ENCODE measurements around the gene KSR1. TPM values are rescaled to one million over a fixed set of nuclear protein-coding genes. Genes with fewer than 3 reads are reported as not detected.

The KSR1 gene
- total RNA-seq, 1 donor from 2014 or later = 25.6 TPM

DNA sequence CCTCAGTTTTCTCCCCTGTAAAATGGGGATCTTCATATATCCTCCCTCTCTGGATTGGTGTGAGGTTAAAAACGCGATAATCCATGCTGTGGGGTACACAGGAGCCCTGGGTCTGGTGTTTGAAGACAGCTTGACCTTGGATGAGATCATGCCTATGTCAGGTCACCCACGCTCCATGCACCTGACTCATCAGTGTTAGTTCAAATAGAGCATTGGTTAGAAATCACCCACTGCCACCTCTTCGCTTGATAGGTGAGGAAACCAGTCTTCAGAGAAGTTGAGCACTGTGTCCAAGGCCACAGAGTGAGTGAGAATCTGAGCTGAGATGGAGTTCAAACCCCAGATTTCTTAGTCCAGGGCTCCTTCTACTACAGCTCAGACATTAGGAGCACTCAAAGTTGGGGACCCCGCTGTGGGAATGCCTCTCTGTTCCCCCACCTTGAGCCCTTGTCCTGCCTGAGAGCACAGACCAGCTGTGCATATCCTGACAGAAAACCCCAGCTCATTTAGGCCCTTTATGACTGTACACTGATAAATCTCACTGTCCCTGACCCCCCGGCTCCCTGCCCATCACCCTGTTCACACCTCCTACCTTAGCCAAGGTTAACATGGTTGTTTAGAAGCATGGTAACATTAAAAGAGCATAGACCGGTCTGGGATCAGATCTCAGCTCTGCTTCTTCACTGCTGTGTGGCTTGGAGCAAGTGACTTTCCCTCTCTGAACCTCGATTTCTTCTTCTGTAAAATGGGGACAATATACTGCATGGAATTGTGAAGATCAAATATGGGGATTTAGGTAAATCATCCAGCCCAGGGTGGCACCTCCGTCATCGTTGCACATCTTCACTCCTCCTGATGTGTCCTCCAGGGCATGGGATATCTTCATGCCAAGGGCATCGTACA lies 152.3 kb downstream of the KSR1 start:
- no peak overlapping the region for H3K9ac ChIP-seq (ENCODE audit: low read depth in 1 of 3, low read length in 3 of 3)
- no peaks in the 10 kb centered on the region for H3K9me3 ChIP-seq (ENCODE audit: control insufficient read depth in 3 of 3, low read length in 3 of 3)
- no peak overlapping the region for H3K4me3 ChIP-seq (ENCODE audit: low read length in 3 of 3)
- peaks cover 0 to 5% (median 0%) of the 10 kb centered on the region in 3 donors for H3K4me1 ChIP-seq (ENCODE audit: control insufficient read depth in 3 of 3, insufficient read depth in 3 of 3, low read length in 3 of 3)
- H3K27me3 ChIP-seq (ENCODE audit: control insufficient read depth in 3 of 3, insufficient read depth in 3 of 3, low read length in 3 of 3) = no peaks in the 10 kb centered on the region
- H3K36me3 ChIP-seq (ENCODE audit: control insufficient read depth in 3 of 3, insufficient read depth in 3 of 3, low read length in 3 of 3) = peaks cover 85 to 94% (median 90%) of the 10 kb centered on the region in 3 donors
- no peak overlapping the region for H3K27ac ChIP-seq (ENCODE audit: low read depth, low read length)

DNA sequence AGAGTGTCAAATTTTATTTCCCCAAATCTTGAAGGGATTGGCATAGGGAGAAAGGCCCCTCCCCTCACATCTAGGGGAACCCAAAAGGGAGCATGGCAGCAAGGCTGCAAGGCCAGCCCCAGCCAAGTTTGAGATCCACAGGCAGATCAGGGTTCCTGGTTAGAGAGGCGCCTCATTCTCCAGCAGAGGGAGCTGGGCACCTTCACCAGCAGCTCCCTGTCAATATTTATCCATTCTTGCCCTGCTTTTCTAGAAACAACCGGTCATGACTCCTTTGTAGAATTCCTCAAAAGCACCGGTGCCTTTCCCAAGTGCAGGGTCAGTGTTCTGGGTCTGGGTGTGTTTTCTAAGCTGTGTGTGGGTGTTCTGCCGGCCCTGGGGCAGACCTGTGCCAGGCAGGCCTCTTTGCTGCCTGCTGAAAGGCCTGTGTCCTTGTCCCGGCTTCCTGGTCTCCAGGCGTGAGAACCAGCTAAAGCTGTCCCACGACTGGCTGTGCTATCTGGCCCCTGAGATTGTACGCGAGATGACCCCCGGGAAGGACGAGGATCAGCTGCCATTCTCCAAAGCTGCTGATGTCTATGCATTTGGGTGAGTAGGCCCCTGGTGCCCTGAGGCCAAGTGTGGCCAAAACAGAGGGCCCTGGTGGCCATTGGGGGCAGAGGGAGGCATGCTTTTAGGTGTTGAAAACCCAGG lies 153.5 kb downstream of the KSR1 start:
- H3K4me3 ChIP-seq (ENCODE audit: low read length in 3 of 3) = no peak overlapping the region

DNA sequence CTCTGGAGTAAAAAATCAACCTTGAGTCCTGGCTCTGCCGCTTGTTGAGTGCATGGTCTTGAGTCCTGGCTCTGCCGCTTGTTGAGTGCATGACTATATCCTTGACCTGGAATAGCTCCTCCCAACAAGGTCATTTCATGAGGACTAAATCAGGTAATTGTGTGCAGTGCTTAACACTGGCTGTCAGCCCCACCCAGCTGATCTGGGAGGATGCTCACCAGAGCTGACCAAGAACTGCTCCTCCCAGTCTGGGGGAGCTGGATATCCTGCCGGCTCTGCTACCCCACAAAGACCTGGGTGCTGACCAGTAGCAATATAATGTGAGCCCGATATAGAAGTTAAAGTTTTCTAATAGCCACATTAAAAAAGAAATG lies 154.0 kb downstream of the KSR1 start:
- Histone ChIP-seq H3K27ac (ENCODE audit: low read depth, low read length) (no peak overlapping the region), H3K9me3 (ENCODE audit: control insufficient read depth in 3 of 3, low read length in 3 of 3) (no peaks in the 10 kb centered on the region), H3K4me1 (ENCODE audit: control insufficient read depth in 3 of 3, insufficient read depth in 3 of 3, low read length in 3 of 3) (peaks cover 0 to 5% (median 0%) of the 10 kb centered on the region in 3 donors), H3K27me3 (ENCODE audit: control insufficient read depth in 3 of 3, insufficient read depth in 3 of 3, low read length in 3 of 3) (no peaks in the 10 kb centered on the region), H3K9ac (ENCODE audit: low read depth in 1 of 3, low read length in 3 of 3) (no peak overlapping the region), H3K36me3 (ENCODE audit: control insufficient read depth in 3 of 3, insufficient read depth in 3 of 3, low read length in 3 of 3) (peaks cover 75 to 90% (median 88%) of the 10 kb centered on the region in 3 donors), H3K4me3 (ENCODE audit: low read length in 3 of 3) (no peak overlapping the region)

More for the DNA sequence above, 153.5 kb downstream of the KSR1 start:
- Histone ChIP-seq H3K9ac (ENCODE audit: low read depth in 1 of 3, low read length in 3 of 3) (no peak overlapping the region), H3K36me3 (ENCODE audit: control insufficient read depth in 3 of 3, insufficient read depth in 3 of 3, low read length in 3 of 3) (peaks cover 75 to 90% (median 88%) of the 10 kb centered on the region in 3 donors), H3K4me1 (ENCODE audit: control insufficient read depth in 3 of 3, insufficient read depth in 3 of 3, low read length in 3 of 3) (peaks cover 0 to 5% (median 0%) of the 10 kb centered on the region in 3 donors), H3K27me3 (ENCODE audit: control insufficient read depth in 3 of 3, insufficient read depth in 3 of 3, low read length in 3 of 3) (no peaks in the 10 kb centered on the region), H3K27ac (ENCODE audit: low read depth, low read length) (no peak overlapping the region), H3K9me3 (ENCODE audit: control insufficient read depth in 3 of 3, low read length in 3 of 3) (no peaks in the 10 kb centered on the region)

DNA sequence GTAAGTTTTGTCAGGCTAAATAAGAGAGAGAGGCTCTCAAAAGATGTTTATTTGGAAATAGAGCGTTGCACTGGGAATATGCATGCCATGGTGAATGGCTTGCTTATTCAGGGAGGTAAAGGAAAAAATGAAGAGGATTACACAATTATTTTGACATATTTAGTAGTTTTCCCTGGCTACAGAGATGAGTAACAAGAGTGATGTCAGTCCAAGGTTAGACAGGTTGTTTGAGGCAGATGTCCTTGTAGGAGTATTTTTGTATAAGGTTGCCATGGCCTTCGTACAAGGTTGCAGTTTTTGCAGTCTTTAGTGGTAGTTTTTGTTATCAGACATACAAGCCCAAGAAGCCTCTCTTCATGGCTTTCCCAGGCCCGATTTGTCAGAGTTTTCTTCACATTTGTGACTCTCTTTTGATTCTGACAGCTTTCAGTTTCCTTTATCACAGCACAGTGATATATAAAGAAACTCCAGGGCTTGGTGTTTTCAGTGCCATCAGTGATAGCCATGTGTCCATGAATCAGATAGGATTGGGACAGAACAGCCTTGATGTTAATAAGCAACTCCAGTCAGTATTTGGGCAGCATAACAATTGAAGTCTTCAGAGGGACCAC lies 156.0 kb downstream of the KSR1 start:
- Histone ChIP-seq H3K27me3 (ENCODE audit: control insufficient read depth in 3 of 3, insufficient read depth in 3 of 3, low read length in 3 of 3) (no peaks in the 10 kb centered on the region), H3K4me1 (ENCODE audit: control insufficient read depth in 3 of 3, insufficient read depth in 3 of 3, low read length in 3 of 3) (peaks cover 0 to 5% (median 0%) of the 10 kb centered on the region in 3 donors), H3K27ac (ENCODE audit: low read depth, low read length) (no peak overlapping the region), H3K9ac (ENCODE audit: low read depth in 1 of 3, low read length in 3 of 3) (no peak overlapping the region), H3K4me3 (ENCODE audit: low read length in 3 of 3) (no peak overlapping the region), H3K36me3 (ENCODE audit: control insufficient read depth in 3 of 3, insufficient read depth in 3 of 3, low read length in 3 of 3) (peaks cover 71 to 94% (median 87%) of the 10 kb centered on the region in 3 donors), H3K9me3 (ENCODE audit: control insufficient read depth in 3 of 3, low read length in 3 of 3) (no peaks in the 10 kb centered on the region)

DNA sequence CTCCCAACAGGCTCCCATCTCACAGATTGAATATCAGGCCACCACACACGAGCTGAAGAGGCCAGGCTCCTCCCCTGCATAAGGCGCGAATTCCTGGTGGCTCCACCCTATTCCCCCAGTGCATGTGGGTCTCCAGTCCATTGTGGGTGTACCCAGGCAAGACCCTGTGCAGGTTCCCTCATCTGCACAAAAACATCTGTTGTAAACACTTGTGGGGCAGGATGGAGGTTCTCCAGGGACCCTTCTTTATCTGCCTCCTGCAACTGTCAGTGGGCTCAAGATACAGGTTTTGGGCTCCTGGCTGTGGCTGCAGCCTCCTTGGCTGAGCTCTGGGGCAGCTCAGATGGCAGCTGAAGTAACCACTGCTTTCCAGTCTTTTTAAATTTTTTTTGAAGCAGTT lies 157.2 kb downstream of the KSR1 start:
- peaks cover 69 to 93% (median 87%) of the 10 kb centered on the region in 3 donors for H3K36me3 ChIP-seq (ENCODE audit: control insufficient read depth in 3 of 3, insufficient read depth in 3 of 3, low read length in 3 of 3)
- H3K4me1 ChIP-seq (ENCODE audit: control insufficient read depth in 3 of 3, insufficient read depth in 3 of 3, low read length in 3 of 3) = peaks cover 0 to 5% (median 0%) of the 10 kb centered on the region in 3 donors
- H3K9me3 ChIP-seq (ENCODE audit: control insufficient read depth in 3 of 3, low read length in 3 of 3) = no peaks in the 10 kb centered on the region
- H3K4me3 ChIP-seq (ENCODE audit: low read length in 3 of 3) = no peak overlapping the region
- H3K27me3 ChIP-seq (ENCODE audit: control insufficient read depth in 3 of 3, insufficient read depth in 3 of 3, low read length in 3 of 3) = no peaks in the 10 kb centered on the region
- H3K27ac ChIP-seq (ENCODE audit: low read depth, low read length) = no peak overlapping the region
- H3K9ac ChIP-seq (ENCODE audit: low read depth in 1 of 3, low read length in 3 of 3) = no peak overlapping the region

DNA sequence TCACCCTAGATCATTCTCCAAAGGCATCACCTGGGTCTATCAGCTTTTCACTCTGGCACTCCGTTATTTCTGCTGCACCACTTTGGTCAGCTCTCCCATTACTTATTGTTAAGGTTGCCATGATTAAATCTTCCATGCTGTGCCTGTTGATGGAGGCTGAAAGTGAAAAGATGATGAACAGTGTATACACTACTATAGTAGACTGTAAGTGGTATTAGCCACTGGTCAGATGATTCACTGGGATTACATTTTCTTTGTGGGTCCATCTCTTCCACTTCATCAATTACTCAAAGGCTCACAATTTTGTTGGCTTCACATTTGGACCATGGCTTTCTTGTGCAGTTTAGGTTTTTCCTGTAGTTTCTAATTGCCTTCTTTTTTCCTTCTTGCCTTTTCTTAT lies 158.9 kb downstream of the KSR1 start:
- H3K27ac ChIP-seq (ENCODE audit: low read depth, low read length) = no peak overlapping the region
- no peaks in the 10 kb centered on the region for H3K9me3 ChIP-seq (ENCODE audit: control insufficient read depth in 3 of 3, low read length in 3 of 3)
- no peaks in the 10 kb centered on the region for H3K27me3 ChIP-seq (ENCODE audit: control insufficient read depth in 3 of 3, insufficient read depth in 3 of 3, low read length in 3 of 3)
- peaks cover 0 to 5% (median 0%) of the 10 kb centered on the region in 3 donors for H3K4me1 ChIP-seq (ENCODE audit: control insufficient read depth in 3 of 3, insufficient read depth in 3 of 3, low read length in 3 of 3)
- H3K9ac ChIP-seq (ENCODE audit: low read depth in 1 of 3, low read length in 3 of 3) = no peak overlapping the region
- H3K36me3 ChIP-seq (ENCODE audit: control insufficient read depth in 3 of 3, insufficient read depth in 3 of 3, low read length in 3 of 3) = peaks cover 63 to 86% (median 79%) of the 10 kb centered on the region in 3 donors
- H3K4me3 ChIP-seq (ENCODE audit: low read length in 3 of 3) = no peak overlapping the region

DNA sequence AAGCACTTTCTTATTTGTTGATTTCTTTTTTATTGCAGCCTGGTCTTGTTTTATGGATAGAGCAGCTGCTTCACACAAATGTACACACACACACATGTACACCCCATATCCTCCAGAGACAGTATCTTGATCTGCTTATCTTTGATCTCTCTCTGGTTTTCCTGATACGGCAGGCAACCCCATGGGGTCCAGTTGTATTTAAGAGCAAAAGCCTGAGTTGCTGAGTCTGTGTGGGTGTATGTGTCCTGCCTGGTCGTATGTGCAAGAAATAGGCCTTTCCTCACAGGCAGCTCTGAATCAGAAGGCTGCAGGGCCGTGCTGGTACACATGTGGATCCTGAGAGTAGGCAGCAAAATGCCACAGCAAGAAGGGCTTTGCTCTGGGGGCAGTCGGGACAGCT lies 160.2 kb downstream of the KSR1 start:
- Histone ChIP-seq H3K27me3 (ENCODE audit: control insufficient read depth in 3 of 3, insufficient read depth in 3 of 3, low read length in 3 of 3) (no peaks in the 10 kb centered on the region), H3K9me3 (ENCODE audit: control insufficient read depth in 3 of 3, low read length in 3 of 3) (no peaks in the 10 kb centered on the region), H3K36me3 (ENCODE audit: control insufficient read depth in 3 of 3, insufficient read depth in 3 of 3, low read length in 3 of 3) (peaks cover 65 to 88% (median 80%) of the 10 kb centered on the region in 3 donors), H3K4me3 (ENCODE audit: low read length in 3 of 3) (no peak overlapping the region), H3K9ac (ENCODE audit: low read depth in 1 of 3, low read length in 3 of 3) (no peak overlapping the region), H3K27ac (ENCODE audit: low read depth, low read length) (no peak overlapping the region), H3K4me1 (ENCODE audit: control insufficient read depth in 3 of 3, insufficient read depth in 3 of 3, low read length in 3 of 3) (peaks cover 0 to 2% (median under 1%) of the 10 kb centered on the region in 3 donors)

DNA sequence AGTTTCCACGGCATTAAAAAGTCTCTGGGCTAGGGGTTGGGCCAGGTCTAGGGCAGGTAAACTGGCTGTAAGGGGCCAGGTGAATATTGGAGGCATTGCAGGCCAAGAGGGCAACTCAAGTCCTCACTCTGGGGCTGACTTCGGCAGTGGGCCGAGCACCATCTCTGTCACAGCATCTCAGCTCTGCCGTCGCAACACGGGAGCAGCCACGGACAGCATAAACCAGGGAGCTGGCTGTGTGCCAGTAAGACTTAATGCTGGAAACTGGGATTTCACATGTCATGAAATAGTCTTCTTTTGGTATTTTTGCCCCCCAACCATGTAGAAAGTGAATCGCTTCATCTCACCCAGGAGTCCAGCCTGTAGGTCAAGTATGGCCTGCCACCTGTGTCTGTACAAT lies 162.2 kb downstream of the KSR1 start:
- Histone ChIP-seq H3K4me3 (ENCODE audit: low read length in 3 of 3) (no peak overlapping the region), H3K4me1 (ENCODE audit: control insufficient read depth in 3 of 3, insufficient read depth in 3 of 3, low read length in 3 of 3) (peaks cover 17 to 21% (median 19%) of the 10 kb centered on the region in 3 donors), H3K9ac (ENCODE audit: low read depth in 1 of 3, low read length in 3 of 3) (no peak overlapping the region), H3K9me3 (ENCODE audit: control insufficient read depth in 3 of 3, low read length in 3 of 3) (no peaks in the 10 kb centered on the region), H3K36me3 (ENCODE audit: control insufficient read depth in 3 of 3, insufficient read depth in 3 of 3, low read length in 3 of 3) (peaks cover 69 to 90% (median 78%) of the 10 kb centered on the region in 3 donors), H3K27me3 (ENCODE audit: control insufficient read depth in 3 of 3, insufficient read depth in 3 of 3, low read length in 3 of 3) (no peaks in the 10 kb centered on the region), H3K27ac (ENCODE audit: low read depth, low read length) (no peak overlapping the region)

DNA sequence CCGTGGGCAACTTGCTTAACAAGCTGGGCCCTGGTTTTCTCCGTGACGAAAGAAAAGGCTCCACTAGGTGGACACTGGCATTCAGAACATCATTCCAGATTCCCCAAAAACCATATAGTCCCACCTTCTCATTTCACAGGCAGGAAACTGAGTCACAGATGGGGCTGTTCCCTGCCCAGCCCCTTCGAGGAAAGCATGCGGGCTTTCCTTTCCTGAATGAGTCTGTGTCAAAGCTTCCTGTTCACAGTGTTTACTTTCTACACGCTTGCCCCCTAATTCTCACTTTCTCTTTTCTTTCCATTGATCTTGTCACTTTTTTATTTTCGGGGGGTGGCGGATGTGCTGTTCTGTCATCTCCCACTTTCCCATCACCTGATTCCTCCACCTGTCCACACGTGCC lies 164.5 kb downstream of the KSR1 start:
- Histone ChIP-seq H3K36me3 (ENCODE audit: control insufficient read depth in 3 of 3, insufficient read depth in 3 of 3, low read length in 3 of 3) (peaks cover 66 to 79% (median 72%) of the 10 kb centered on the region in 3 donors), H3K4me3 (ENCODE audit: low read length in 3 of 3) (no peak overlapping the region), H3K9me3 (ENCODE audit: control insufficient read depth in 3 of 3, low read length in 3 of 3) (no peaks in the 10 kb centered on the region), H3K27me3 (ENCODE audit: control insufficient read depth in 3 of 3, insufficient read depth in 3 of 3, low read length in 3 of 3) (no peaks in the 10 kb centered on the region), H3K27ac (ENCODE audit: low read depth, low read length) (no peak overlapping the region), H3K9ac (ENCODE audit: low read depth in 1 of 3, low read length in 3 of 3) (no peak overlapping the region), H3K4me1 (ENCODE audit: control insufficient read depth in 3 of 3, insufficient read depth in 3 of 3, low read length in 3 of 3) (peaks cover 29 to 33% (median 31%) of the 10 kb centered on the region in 3 donors)
